Activated CD4-positive, alpha-beta T cell treated with anti-CD3 and anti-CD28 coated beads, Interleukin-2, amount 10 ng/mL, durations not matched to agents 7 days and 5 days (primary cell): ENCODE data around the gene MSH2. TPM values are rescaled to one million over a fixed set of nuclear protein-coding genes. Genes with fewer than 3 reads are reported as not detected.
A peak's percentile ranks its signal among the peaks of the same experiment; 100 is the strongest.
"Not testable (repeated sequence)": the region's sequence is repeated elsewhere in the genome, so short reads cannot be mapped to it uniquely, and the experiment has no call there.

Experiments
- CTCF ChIA-PET: fragments of 350-600 bp; sonication (Branson Sonifier 250); formaldehyde crosslinking; loops from one replicate; lab custom pipeline; 2021; ENCODE audit warnings: antibody characterized with exemption; lab: Charles Lee
- POLR2A ChIA-PET: fragments of 350-600 bp; sonication (Branson Sonifier 250); formaldehyde crosslinking; loops from one replicate; lab custom pipeline; 2021; ENCODE audit warnings: antibody characterized with exemption; lab: Charles Lee
- DNase-seq: peaks from one replicate; pipeline ENCODE4 v3.0.0-alpha.2; 2020
- H3K27ac Mint-ChIP-seq: one replicate; pipeline ENCODE4 v1.8.0; 2021; ENCODE audit warnings: mild to moderate bottlenecking, moderate library complexity, mixed read lengths
- H3K27me3 Mint-ChIP-seq: one replicate; pipeline ENCODE4 v1.8.0; 2021; ENCODE audit warnings: mixed read lengths
- H3K36me3 Mint-ChIP-seq: one replicate; pipeline ENCODE4 v1.8.0; 2021; ENCODE audit warnings: low read depth, mixed read lengths
- H3K4me1 Mint-ChIP-seq: one replicate; pipeline ENCODE4 v1.8.0; 2021; ENCODE audit warnings: mixed read lengths
- H3K4me3 Mint-ChIP-seq: one replicate; pipeline ENCODE4 v1.8.0; 2021; ENCODE audit warnings: mild to moderate bottlenecking, moderate library complexity, mixed read lengths
- H3K9me3 Mint-ChIP-seq: one replicate; pipeline ENCODE4 v1.8.0; 2021; ENCODE audit warnings: mixed read lengths
- total RNA-seq, 2 experiments: library from RNA; stranded (reverse); gene quantifications; one replicate each; pipeline ENCODE4 v1.2.3, GENCODE V29; 2021

MSH2 gene
- total RNA-seq, 2 experiments from 2014 or later: 48.0 to 51.8 TPM

DNA sequence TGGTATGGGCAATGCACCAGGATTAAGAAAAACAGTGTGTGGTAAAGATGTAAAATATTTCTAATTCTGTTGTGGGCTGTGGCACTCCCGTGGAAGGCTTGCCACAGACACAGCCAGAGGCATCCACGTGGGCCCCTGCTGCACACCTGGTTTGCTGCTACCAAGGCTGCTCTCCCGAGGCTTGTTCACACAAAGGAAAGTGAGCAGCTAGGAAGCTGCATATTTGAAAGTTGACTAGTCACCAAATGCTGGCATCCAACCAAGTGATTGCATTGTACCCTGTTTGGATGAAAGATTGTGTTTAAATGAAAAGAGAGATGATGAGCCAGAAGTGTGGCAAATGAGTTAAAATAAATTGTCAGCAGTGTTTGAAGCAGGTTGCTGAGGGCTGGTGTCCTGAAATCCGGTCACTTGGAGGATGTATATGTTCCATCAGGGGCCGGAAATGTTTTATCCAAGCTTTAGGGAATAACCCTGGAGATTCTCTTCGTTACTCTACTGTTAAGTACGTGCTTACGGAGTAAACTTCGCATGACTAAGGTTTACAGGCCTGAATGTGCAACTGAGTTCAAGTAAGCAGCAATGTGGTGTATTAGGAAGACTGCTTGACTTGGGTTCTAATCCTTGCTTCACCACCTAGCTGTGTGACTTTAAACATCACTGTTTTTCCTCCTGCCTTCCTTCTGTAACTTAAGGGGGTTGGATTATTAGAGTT lies 86.1 kb downstream of the MSH2 start:
- H3K27me3 Mint-ChIP-seq: no peaks in the 10 kb centered on the region
- H3K36me3 Mint-ChIP-seq: peaks cover 20% of the 10 kb centered on the region
- peaks cover 13% of the 10 kb centered on the region for H3K4me1 Mint-ChIP-seq
- no peak overlapping the region for H3K27ac Mint-ChIP-seq
- ChIA-PET CTCF (no interaction called here), POLR2A (no interaction called here)
- DNase-seq: no peak
- no peak overlapping the region for H3K4me3 Mint-ChIP-seq
- peaks cover 2% of the 10 kb centered on the region for H3K9me3 Mint-ChIP-seq

- Mint-ChIP-seq H3K4me3 (no peak overlapping the region), H3K27me3 (no peaks in the 10 kb centered on the region), H3K27ac (no peak overlapping the region), H3K9me3 (peaks cover 2% of the 10 kb centered on the region), H3K4me1 (peaks cover 13% of the 10 kb centered on the region), H3K36me3 (peaks cover 9% of the 10 kb centered on the region)
- POLR2A ChIA-PET: no interaction called here
- DNase-seq: no peak
- CTCF ChIA-PET: interaction anchor here (0.7 to 1.1 kb wide), 2 partner anchors 20 to 28 kb away, joined by 3 read pairs; no protein-coding TSS in a partner anchor
Observed at GRCh38 chr2:47490406-47490805, 87.5 kb downstream of the MSH2 start.

GRCh38 chr2:47493317-47494035 lies 90.5 kb downstream of the MSH2 start:
- Mint-ChIP-seq H3K4me3 (no peak overlapping the region), H3K9me3 (peaks cover 6% of the 10 kb centered on the region), H3K27ac (no peak overlapping the region), H3K4me1 (no peaks in the 10 kb centered on the region), H3K27me3 (no peaks in the 10 kb centered on the region), H3K36me3 (peaks cover 3% of the 10 kb centered on the region)
- DNase-seq: no peak
- CTCF ChIA-PET: interaction anchor here (1.1 kb wide), 1 partner anchor 10 kb away, joined by 3 read pairs; no protein-coding TSS in a partner anchor
- POLR2A ChIA-PET: no interaction called here

GRCh38 chr2:47494267-47495130 lies 91.5 kb downstream of the MSH2 start:
- Mint-ChIP-seq H3K4me3 (no peak overlapping the region), H3K27ac (no peak overlapping the region), H3K4me1 (no peaks in the 10 kb centered on the region), H3K9me3 (peaks cover 12% of the 10 kb centered on the region), H3K36me3 (peaks cover 3% of the 10 kb centered on the region), H3K27me3 (no peaks in the 10 kb centered on the region)
- CTCF ChIA-PET: interaction anchor here (0.7 kb wide), 1 partner anchor 9 kb away, joined by 3 read pairs; no protein-coding TSS in a partner anchor
- POLR2A ChIA-PET: no interaction called here
- no peak for DNase-seq

- H3K27me3 Mint-ChIP-seq: no peaks in the 10 kb centered on the region
Observed at GRCh38 chr2:47497843-47498460, 95.0 kb downstream of the MSH2 start.

DNA sequence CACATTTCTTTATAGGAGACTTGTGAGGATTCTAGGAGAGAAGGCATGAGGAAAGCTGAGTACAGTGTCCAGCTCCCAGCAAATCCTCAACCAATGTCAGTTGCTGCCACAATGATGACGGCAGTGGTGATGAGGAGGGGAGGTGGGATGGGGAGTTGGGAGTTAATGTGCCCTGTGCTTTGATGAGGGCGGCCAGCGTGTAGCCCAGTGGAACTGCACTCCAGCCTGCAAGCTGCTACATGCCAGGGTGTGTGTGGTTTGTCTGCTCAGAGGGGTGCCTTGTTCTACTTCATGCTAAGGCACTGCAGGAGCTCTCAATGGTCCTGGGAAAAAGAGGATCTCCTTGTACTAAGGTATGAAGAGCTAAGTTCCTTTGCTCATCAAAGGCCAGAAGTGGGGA lies 96.1 kb downstream of the MSH2 start:
- DNase-seq: no peak
- H3K4me1 Mint-ChIP-seq: peaks cover 19% of the 10 kb centered on the region
- ChIA-PET POLR2A (no interaction called here), CTCF (no interaction called here)
- no peak overlapping the region for H3K4me3 Mint-ChIP-seq
- peaks cover 9% of the 10 kb centered on the region for H3K36me3 Mint-ChIP-seq
- H3K27me3 Mint-ChIP-seq: no peaks in the 10 kb centered on the region
- no peak overlapping the region for H3K27ac Mint-ChIP-seq
- H3K9me3 Mint-ChIP-seq: peaks cover 28% of the 10 kb centered on the region

More at GRCh38 chr2:47497843-47498460, 95.0 kb downstream of the MSH2 start:
- peaks cover 30% of the 10 kb centered on the region for H3K9me3 Mint-ChIP-seq
- peaks cover 19% of the 10 kb centered on the region for H3K4me1 Mint-ChIP-seq
- DNase-seq: no peak
- no peak overlapping the region for H3K4me3 Mint-ChIP-seq
- H3K27ac Mint-ChIP-seq: no peak overlapping the region
- H3K36me3 Mint-ChIP-seq: peaks cover 10% of the 10 kb centered on the region
- CTCF ChIA-PET: no interaction called here
- POLR2A ChIA-PET: no interaction called here

DNA sequence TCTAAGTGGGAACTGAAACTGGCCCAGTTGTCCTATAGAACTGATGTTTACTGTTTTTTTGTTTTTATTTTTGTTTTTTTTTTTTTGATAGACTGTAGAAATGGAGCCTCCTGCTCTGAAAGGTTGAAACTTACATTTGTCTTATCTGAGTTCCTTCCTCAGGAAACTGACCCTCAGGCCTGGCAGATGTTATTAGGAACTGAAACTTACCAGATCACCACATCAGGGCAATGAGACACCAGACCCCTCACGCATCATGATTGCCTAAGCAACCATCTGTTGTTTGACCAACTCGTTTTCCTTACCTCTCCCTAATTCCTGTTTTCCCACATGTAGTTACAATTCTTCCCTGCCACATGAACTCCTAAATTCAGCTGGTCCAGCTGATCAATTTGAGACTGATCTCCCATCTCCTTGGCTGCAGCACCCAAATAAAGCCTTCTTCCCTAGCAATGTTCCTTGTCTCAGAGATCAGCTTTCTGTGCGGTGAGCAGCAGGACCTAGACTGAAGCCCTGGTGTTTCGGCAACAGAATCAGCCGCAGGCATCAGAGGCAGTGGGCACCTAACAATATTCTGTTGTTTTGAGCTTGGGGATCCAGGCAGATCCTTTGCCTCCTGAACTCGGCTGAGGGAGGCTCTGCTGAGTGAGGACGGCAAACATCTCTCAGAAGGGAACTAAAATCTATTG lies 96.8 kb downstream of the MSH2 start:
- Mint-ChIP-seq H3K9me3 (peaks cover 30% of the 10 kb centered on the region), H3K27ac (no peak overlapping the region), H3K4me3 (no peak overlapping the region), H3K27me3 (no peaks in the 10 kb centered on the region), H3K36me3 (peaks cover 9% of the 10 kb centered on the region), H3K4me1 (peaks cover 19% of the 10 kb centered on the region)
- DNase-seq: no peak
- CTCF ChIA-PET: no interaction called here
- POLR2A ChIA-PET: no interaction called here

DNA sequence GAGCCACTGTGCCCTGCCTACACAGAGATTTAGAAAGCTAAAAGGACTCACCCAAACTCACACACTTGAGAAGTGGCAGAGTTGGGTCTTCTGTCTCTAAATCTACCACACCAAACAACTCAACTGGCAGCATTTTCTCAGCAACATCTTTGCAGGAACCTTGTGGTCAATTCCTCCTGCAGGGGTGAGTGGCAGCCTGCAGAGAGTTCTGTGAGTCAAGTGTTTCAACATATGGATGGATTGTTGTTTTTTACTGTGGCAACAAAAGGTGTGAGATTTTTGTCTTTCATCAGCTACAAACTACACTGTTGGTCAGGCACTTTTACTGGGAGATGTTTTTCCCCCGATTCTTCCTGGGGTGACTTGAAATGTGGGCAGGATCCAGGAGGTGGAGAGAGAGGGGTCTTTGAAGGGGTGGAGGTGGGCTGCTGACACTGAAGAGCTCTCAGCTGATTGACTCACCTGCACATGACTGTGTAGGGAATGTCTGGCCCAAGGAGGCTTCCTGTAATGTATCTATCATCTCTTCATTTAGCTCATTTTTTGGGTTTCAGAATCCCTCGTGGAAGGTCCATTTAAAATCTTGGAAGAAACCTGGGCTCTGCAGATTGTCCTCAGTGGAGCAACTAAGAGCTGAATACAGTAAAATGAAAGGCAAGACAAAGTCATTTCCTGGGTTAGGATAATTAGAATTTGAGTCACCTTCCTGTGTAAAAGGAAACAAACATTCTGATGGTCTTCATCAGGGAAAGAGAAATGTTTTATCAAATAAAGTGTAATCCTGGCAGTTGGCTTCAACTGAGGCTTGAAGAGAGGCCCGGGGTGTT lies 98.6 kb downstream of the MSH2 start:
- ChIA-PET CTCF (interaction anchor here (0.8 to 1.6 kb wide), 3 partner anchors 19 to 281 kb away, joined by 3 to 7 read pairs (median 3); partner anchors contain the start of gene MSH6), POLR2A (no interaction called here)
- Mint-ChIP-seq H3K36me3 (peaks cover 13% of the 10 kb centered on the region), H3K4me1 (peaks cover 19% of the 10 kb centered on the region), H3K9me3 (peaks cover 39% of the 10 kb centered on the region), H3K4me3 (peak overlapping the region; percentile 2), H3K27ac (peak overlapping the region; percentile 68), H3K27me3 (no peaks in the 10 kb centered on the region)
- no peak for DNase-seq

DNA sequence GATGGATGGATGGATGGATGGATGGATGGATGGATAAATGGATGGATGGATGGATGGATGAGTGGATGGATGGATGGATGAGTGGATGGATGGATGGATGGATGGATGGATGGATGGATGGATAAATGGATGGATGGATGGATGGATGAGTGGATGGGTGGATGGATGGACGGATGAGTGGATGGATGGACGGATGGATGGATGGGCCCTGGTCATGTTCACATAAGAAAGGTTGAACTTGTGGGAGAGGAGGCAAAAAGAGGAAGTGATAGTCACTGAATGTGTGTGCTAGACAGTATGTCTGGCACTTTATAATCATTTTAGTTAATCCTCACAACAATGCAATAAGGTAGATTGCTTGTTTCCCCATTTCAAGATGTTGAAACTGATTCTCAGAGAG lies 99.5 kb downstream of the MSH2 start:
- H3K4me3 Mint-ChIP-seq, POLR2A ChIA-PET, H3K27me3 Mint-ChIP-seq, DNase-seq: not testable (repeated sequence)
- H3K4me1 Mint-ChIP-seq: peaks cover 19% of the 10 kb centered on the region
- CTCF ChIA-PET: interaction anchor here (1.6 kb wide), 1 partner anchor 18 kb away, joined by 7 read pairs; no protein-coding TSS in a partner anchor
- H3K9me3 Mint-ChIP-seq: peaks cover 39% of the 10 kb centered on the region
- peak overlapping the region; percentile 22 for H3K27ac Mint-ChIP-seq
- peaks cover 13% of the 10 kb centered on the region for H3K36me3 Mint-ChIP-seq

DNA sequence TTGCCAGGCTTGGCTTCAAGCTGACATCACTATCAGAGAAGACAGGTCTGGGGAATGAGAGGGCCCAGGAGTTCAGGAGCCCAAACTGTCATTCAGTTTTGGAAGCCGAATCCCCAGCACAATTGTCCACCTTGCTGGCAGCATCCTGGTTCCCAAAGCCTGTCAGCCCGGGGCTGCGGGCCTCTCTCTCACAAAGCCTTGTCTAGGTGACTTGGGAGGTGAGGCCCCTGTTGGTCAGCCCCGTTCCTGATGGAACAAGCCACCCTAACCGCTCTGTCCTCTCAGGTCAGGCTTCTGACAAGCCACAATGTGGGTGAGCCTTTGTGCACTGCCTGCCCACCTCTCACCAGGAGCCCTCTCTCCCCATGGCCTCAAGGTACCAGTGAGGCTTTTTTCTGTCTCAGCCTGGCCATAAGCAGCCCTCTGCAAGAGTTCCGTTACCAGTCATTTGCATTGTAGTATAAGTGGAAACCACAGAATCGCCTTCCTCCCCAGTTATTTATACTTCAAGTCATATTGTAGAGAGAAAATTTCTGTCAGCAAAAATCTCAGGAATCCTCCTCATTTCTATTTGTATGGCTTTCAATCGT lies 100.6 kb downstream of the MSH2 start:
- Mint-ChIP-seq H3K27ac (no peak overlapping the region), H3K36me3 (peaks cover 13% of the 10 kb centered on the region), H3K27me3 (no peaks in the 10 kb centered on the region), H3K4me1 (peaks cover 24% of the 10 kb centered on the region), H3K4me3 (no peak overlapping the region), H3K9me3 (peaks cover 38% of the 10 kb centered on the region)
- ChIA-PET CTCF (interaction anchor here (1.2 to 1.6 kb wide), 2 partner anchors 9 to 17 kb away, joined by 3 to 4 read pairs; no protein-coding TSS in a partner anchor), POLR2A (no interaction called here)
- DNase-seq: no peak
